GM18526 (cell line): ENCODE results near the gene RAB40C.

Experiments used
- POLR2A ChIP-seq: IDR thresholded peaks from 3 replicates; pipeline ENCODE4 v1.6.1; 2011; ENCODE audit not compliant: insufficient read length; ENCODE audit errors: extremely low read depth

Gene RAB40C

GRCh38 chr16:662095-662494 is 72.2 kb downstream of the RAB40C start:
- TF ChIP-seq POLR2A, result no peak

- no peak for TF ChIP-seq POLR2A
These were observed 72.7 kb downstream of the RAB40C start for GRCh38 chr16:662597-662996.

- no peak for TF ChIP-seq POLR2A
These were observed 76.7 kb downstream of the RAB40C start for GRCh38 chr16:666572-666971.

GRCh38 chr16:667113-667779 is 77.4 kb downstream of the RAB40C start:
- no peak for TF ChIP-seq POLR2A

- peak; percentile 91 for TF ChIP-seq POLR2A
These were observed 78.1 kb downstream of the RAB40C start, which contains the start of gene RHOT2 for GRCh38 chr16:667780-668518. Gene RHOT2 (plus strand): TSS chr16:668132. CDS start chr16:668200, 68 bp downstream.

- no peak for TF ChIP-seq POLR2A
These were observed 78.8 kb downstream of the RAB40C start for GRCh38 chr16:668519-669171.

- no peak for TF ChIP-seq POLR2A
These were observed 79.8 kb downstream of the RAB40C start for GRCh38 chr16:669666-670065.

- TF ChIP-seq POLR2A, result no peak
These were observed 80.9 kb downstream of the RAB40C start for GRCh38 chr16:670485-671352.

- no peak for TF ChIP-seq POLR2A
These were observed 81.7 kb downstream of the RAB40C start for GRCh38 chr16:671353-672131.

GRCh38 chr16:672371-672770 is 82.5 kb downstream of the RAB40C start:
- no peak for TF ChIP-seq POLR2A

GRCh38 chr16:672851-673250 is 83.0 kb downstream of the RAB40C start:
- no peak for TF ChIP-seq POLR2A

- TF ChIP-seq POLR2A, result no peak
These were observed 83.6 kb downstream of the RAB40C start for GRCh38 chr16:673399-673991.

GRCh38 chr16:674214-674881 is 84.5 kb downstream of the RAB40C start:
- no peak for TF ChIP-seq POLR2A

- TF ChIP-seq POLR2A, result no peak
These were observed 85.4 kb downstream of the RAB40C start, which contains the start of gene RHBDL1 for GRCh38 chr16:674968-675883. Gene RHBDL1 (plus strand): TSS chr16:675671. CDS start chr16:675791, 120 bp downstream.
